IMR-90 (cell line): ENCODE results near the gene PAF1.
"Not testable (repeated sequence)": the region's sequence is repeated elsewhere in the genome, so short reads cannot be mapped to it uniquely, and the experiment has no call there.

Source experiments
- BHLHE40 ChIP-seq: fragments of 150-350 bp; IDR thresholded peaks from 2 replicates; pipeline ENCODE4 v1.6.1; 2016; ENCODE audit warnings: mild to moderate bottlenecking, low read depth, low read length
- CTCF ChIP-seq: conservative IDR thresholded peaks from 2 replicates; pipeline ENCODE4 v1.5.1; 2012; ENCODE audit warnings: mild to moderate bottlenecking, low read depth, low read length, improper control_type of control experiment
- MAFK ChIP-seq: IDR thresholded peaks from 2 replicates; pipeline ENCODE4 v1.6.1; 2012; ENCODE audit warnings: low read depth, low read length, improper control_type of control experiment
- MXI1 ChIP-seq: IDR thresholded peaks from 2 replicates; pipeline ENCODE4 v1.6.1; 2012; ENCODE audit warnings: low read depth, mild to moderate bottlenecking, low read length, moderate library complexity, borderline replicate concordance
- POLR2A ChIP-seq: IDR thresholded peaks from 2 replicates; pipeline ENCODE4 v1.6.1; 2012; ENCODE audit warnings: mild to moderate bottlenecking, low read depth, low read length
- RAD21 ChIP-seq: IDR thresholded peaks from 2 replicates; pipeline ENCODE4 v1.6.1; 2012; ENCODE audit warnings: low read length, improper control_type of control experiment
- TF ChIP-seq, protein P1 (sequence below): fragments of 150-350 bp; IDR thresholded peaks from 2 replicates; pipeline ENCODE4 v1.6.1; 2017; ENCODE audit warnings: mild to moderate bottlenecking, antibody characterized with exemption, low read length, low read depth

GRCh38 chr19:39379366-39379765 lies 11.5 kb downstream of the PAF1 start:
- TF ChIP-seq, protein P1, sequence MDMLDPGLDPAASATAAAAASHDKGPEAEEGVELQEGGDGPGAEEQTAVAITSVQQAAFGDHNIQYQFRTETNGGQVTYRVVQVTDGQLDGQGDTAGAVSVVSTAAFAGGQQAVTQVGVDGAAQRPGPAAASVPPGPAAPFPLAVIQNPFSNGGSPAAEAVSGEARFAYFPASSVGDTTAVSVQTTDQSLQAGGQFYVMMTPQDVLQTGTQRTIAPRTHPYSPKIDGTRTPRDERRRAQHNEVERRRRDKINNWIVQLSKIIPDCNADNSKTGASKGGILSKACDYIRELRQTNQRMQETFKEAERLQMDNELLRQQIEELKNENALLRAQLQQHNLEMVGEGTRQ, result not testable (repeated sequence)
- not testable (repeated sequence) for TF ChIP-seq CTCF, POLR2A, RAD21, BHLHE40, MXI1, MAFK
